Gastrocnemius medialis (tissue), 4 donors: ENCODE measurements around the gene NT5C1A. TPM values are rescaled to one million over a fixed set of nuclear protein-coding genes. Genes with fewer than 3 reads are reported as not detected.

Experiments
- ATAC-seq, 2 donors: fragments of 150-250 bp; one replicate each; pipeline ENCODE4 v1.9.1; 2016
- DNase-seq, 2 donors: peaks; one replicate each; pipeline ENCODE4 v3.0.0-alpha.2; 2019
- H3K27ac ChIP-seq, 4 donors: fragments of 200-600 bp; sonication (generic); 1 replicate in 1 of 4; 2 replicates in 3 of 4; pipeline ENCODE4 v1.5.1; 2016 to 2018; ENCODE audit warnings: mild to moderate bottlenecking in 2 of 4, moderate library complexity in 1 of 4
- H3K27me3 ChIP-seq, 3 donors: fragments of 200-600 bp; sonication (generic) in 2 of 3; 1 replicate in 1 of 3; 2 replicates in 2 of 3; pipeline versions ENCODE4 v1.5.1 to v1.6.0; 2016 to 2019; ENCODE audit warnings: mild to moderate bottlenecking in 1 of 3, moderate library complexity in 1 of 3
- H3K36me3 ChIP-seq, 2 donors: fragments of 200-600 bp; sonication (generic) in 1 of 2; one replicate each; pipeline ENCODE4 v1.5.1; 2017 to 2018
- H3K4me1 ChIP-seq, 2 donors: fragments of 200-600 bp; sonication (generic) in 1 of 2; one replicate each; pipeline ENCODE4 v1.5.1; 2016 to 2017; ENCODE audit warnings: mild to moderate bottlenecking in 2 of 2
- H3K4me3 ChIP-seq, 4 donors: fragments of 200-600 bp; sonication (generic) in 3 of 4; 1 replicate in 1 of 4; 2 replicates in 3 of 4; pipeline ENCODE4 v1.5.1; 2016 to 2019; ENCODE audit warnings: mild to moderate bottlenecking in 2 of 4
- H3K9me3 ChIP-seq, 3 donors: fragments of 200-600 bp; sonication (generic) in 2 of 3; 1 replicate in 1 of 3; 2 replicates in 2 of 3; pipeline ENCODE4 v1.5.1; 2016 to 2019
- CTCF ChIP-seq, 5 experiments: fragments of 450-650 bp in 3 of 5; fragments of 200-600 bp in 2 of 5; sonication (generic) in 2 of 5; IDR thresholded peaks in 4 of 5; conservative IDR thresholded peaks in 1 of 5; 1 replicate in 4 of 5; 2 replicates in 1 of 5; pipeline ENCODE4 v1.5.1; 2016 to 2019; ENCODE audit warnings: antibody characterized with exemption in 5 of 5, mild to moderate bottlenecking in 3 of 5, moderate library complexity in 3 of 5
- POLR2A ChIP-seq, 2 donors: fragments of 450-650 bp; IDR thresholded peaks; one replicate each; pipeline ENCODE4 v1.6.1; 2017; ENCODE audit warnings: antibody characterized with exemption in 2 of 2, mild to moderate bottlenecking in 2 of 2, moderate library complexity in 2 of 2
- in situ Hi-C, 4 donors: fragments of 200-750 bp; cut with MboI; loops; one replicate each; pipeline versions ENCODE4 v1.15.0 to v1.8.0; 2017; ENCODE audit warnings: low sequenced_read_pairs in 4 of 4
- intact Hi-C: fragments of 100-400 bp; cut with DNase I; formaldehyde crosslinking; loops from one replicate; pipeline ENCODE4 v1.15.1; 2023; ENCODE audit warnings: low total_unique reads
- total RNA-seq, 4 donors: library from RNA; depleted of rRNA; stranded (reverse); fragments of >200 nt; gene quantifications; one replicate each; pipeline versions ENCODE4 v1.1.0 to v1.2.3, GENCODE V29; 2016

Gene NT5C1A
- total RNA-seq, 4 donors from 2014 or later, result 10.8 to 85.5 (median 59.9) TPM

DNA sequence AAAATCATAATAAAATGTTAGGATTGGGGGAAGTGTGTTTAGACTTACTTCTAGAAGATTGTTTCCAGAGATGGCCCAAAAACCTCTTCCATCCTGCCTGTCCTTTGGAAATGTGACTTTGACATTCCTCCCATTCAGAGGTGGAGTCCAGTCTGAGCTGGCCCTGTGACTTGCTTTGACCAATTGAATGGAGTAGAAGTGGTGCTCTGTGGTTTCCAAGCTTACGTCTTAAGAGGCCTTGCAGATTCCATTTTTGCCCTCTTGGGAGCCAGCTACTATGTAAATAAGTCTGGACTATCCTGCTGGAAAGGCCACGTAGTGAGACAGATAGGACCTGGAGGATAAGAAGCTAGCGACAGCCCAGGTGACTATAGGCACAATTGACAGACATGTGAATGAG, 1.3 kb upstream of the NT5C1A start:
- Histone ChIP-seq H3K36me3 (no peaks in the 10 kb centered on the region), H3K27me3 (no peaks in the 10 kb centered on the region), H3K4me3 (no peak overlapping the region), H3K27ac (peak overlapping the region; percentile 93 to 97 (median 96)), H3K4me1 (peaks cover 51 to 70% of the 10 kb centered on the region in 2 donors), H3K9me3 (no peaks in the 10 kb centered on the region)
- TF ChIP-seq CTCF (IDR thresholded peaks at IDR 0.05 in 4 of 5, conservative IDR thresholded peaks at IDR 0.05 in 1 of 5) (no peak), POLR2A (IDR thresholded peaks at IDR 0.05) (no peak)
- DNase-seq (no peak), ATAC-seq (no peak)
- intact Hi-C loops (no loop called here), in situ Hi-C loops (no loop called here)

GRCh38 chr1:39672551-39672947, 642 bp upstream of the NT5C1A start:
- TF ChIP-seq CTCF (IDR thresholded peaks at IDR 0.05 in 4 of 5, conservative IDR thresholded peaks at IDR 0.05 in 1 of 5) (peak in 4 of 5 experiments; percentile 37 to 55 (median 45)), POLR2A (IDR thresholded peaks at IDR 0.05) (no peak)
- Histone ChIP-seq H3K4me1 (peaks cover 57 to 77% of the 10 kb centered on the region in 2 donors), H3K27me3 (no peaks in the 10 kb centered on the region), H3K36me3 (no peaks in the 10 kb centered on the region), H3K9me3 (no peaks in the 10 kb centered on the region), H3K27ac (peak overlapping the region; percentile 93 to 97 (median 96)), H3K4me3 (peak overlapping the region; percentile 65 to 78 (median 71))
- intact Hi-C loops (no loop called here), in situ Hi-C loops (no loop called here)
- DNase-seq (no peak), ATAC-seq (peak; percentile 11 to 12)

DNA sequence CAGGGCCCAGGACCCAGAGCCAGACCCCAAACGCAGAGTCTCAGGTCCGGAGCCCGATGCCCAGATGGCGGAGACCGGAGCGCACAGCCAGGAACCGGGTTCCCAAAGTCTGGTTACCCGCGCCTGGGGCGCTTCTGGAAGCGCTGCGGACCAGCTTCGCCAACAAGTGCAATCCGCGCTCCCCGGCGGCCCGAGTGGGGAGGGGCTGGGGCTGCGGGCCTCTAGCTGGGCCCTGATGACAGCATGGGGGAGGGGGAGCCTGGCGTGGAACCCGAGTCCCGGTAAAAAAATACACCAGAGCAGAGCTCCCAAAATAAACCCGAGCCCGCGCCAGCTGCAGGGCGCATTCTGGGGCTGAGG, 494 bp downstream of the NT5C1A start:
- in situ Hi-C loops, result no loop called here
- peak overlapping the region; percentile 93 to 97 (median 96) for H3K27ac ChIP-seq
- intact Hi-C loops, result no loop called here
- no peak for TF ChIP-seq CTCF (IDR thresholded peaks at IDR 0.05 in 4 of 5, conservative IDR thresholded peaks at IDR 0.05 in 1 of 5)
- peak; percentile 82 to 92 for TF ChIP-seq POLR2A (IDR thresholded peaks at IDR 0.05)
- peaks cover 60 to 76% of the 10 kb centered on the region in 2 donors for H3K4me1 ChIP-seq
- peak overlapping the region; percentile 65 to 78 (median 71) for H3K4me3 ChIP-seq
- no peaks in the 10 kb centered on the region for H3K27me3 ChIP-seq
- no peaks in the 10 kb centered on the region for H3K36me3 ChIP-seq
- DNase-seq (peak; percentile 75 to 95), ATAC-seq (peak; percentile 63 to 65)
- H3K9me3 ChIP-seq, result no peaks in the 10 kb centered on the region

GRCh38 chr1:39670689-39671088, 1.2 kb downstream of the NT5C1A start:
- Histone ChIP-seq H3K4me3 (peak overlapping the region; percentile 65 to 78 (median 71)), H3K27ac (peak overlapping the region; percentile 93 to 97 (median 96)), H3K27me3 (no peaks in the 10 kb centered on the region), H3K36me3 (no peaks in the 10 kb centered on the region), H3K9me3 (no peaks in the 10 kb centered on the region), H3K4me1 (peaks cover 58 to 75% of the 10 kb centered on the region in 2 donors)
- ATAC-seq, result no peak
- in situ Hi-C loops (no loop called here), intact Hi-C loops (no loop called here)
- DNase-seq, result no peak
- TF ChIP-seq POLR2A (IDR thresholded peaks at IDR 0.05), result no peak
- no peak for TF ChIP-seq CTCF (IDR thresholded peaks at IDR 0.05 in 4 of 5, conservative IDR thresholded peaks at IDR 0.05 in 1 of 5)

DNA sequence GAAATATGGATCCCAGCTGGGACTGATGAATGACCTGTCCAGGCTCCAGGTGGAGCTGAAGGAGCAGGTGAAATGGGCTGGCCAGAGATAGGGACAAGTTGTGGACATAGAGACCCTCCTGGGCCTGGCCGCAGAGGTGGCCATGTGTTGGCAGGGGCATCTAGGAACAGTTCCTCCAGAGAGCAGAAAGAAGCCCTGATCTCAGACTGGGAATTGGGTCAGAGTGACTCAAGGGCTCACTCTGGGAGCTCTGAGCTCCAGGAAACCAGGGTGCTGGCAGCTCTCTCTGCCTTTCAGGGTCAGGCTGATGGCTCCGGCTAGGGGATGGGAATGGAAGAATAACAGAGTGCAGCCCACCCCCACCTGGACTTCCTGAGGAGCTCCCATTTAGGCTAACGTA, 3.0 kb downstream of the NT5C1A start:
- H3K9me3 ChIP-seq, result no peaks in the 10 kb centered on the region
- no peak overlapping the region for H3K4me3 ChIP-seq
- H3K36me3 ChIP-seq, result no peaks in the 10 kb centered on the region
- H3K27me3 ChIP-seq, result no peaks in the 10 kb centered on the region
- in situ Hi-C loops (no loop called here), intact Hi-C loops (no loop called here)
- peak; percentile 50 to 71 for DNase-seq
- TF ChIP-seq CTCF (IDR thresholded peaks at IDR 0.05 in 4 of 5, conservative IDR thresholded peaks at IDR 0.05 in 1 of 5) (no peak), POLR2A (IDR thresholded peaks at IDR 0.05) (peak in 1 of 2 donors; percentile 23)
- peaks cover 55 to 65% of the 10 kb centered on the region in 2 donors for H3K4me1 ChIP-seq
- ATAC-seq, result peak; percentile 63 to 75
- peak overlapping the region; percentile 93 to 97 (median 96) for H3K27ac ChIP-seq
